Stimulated activated naive CD8-positive, alpha-beta T cell treated with anti-CD3 and anti-CD28 coated beads, Interleukin-15, Interleukin-2, amounts not matched to agents 100 ng/mL and 50 ng/mL, for 24 hours (primary cell): ENCODE measurements around the gene DHFR.
"Not testable (repeated sequence)": the region's sequence is repeated elsewhere in the genome, so short reads cannot be mapped to it uniquely, and the experiment has no call there.

Experiments used
- H3K27ac Mint-ChIP-seq: one replicate; pipeline ENCODE4 v1.8.0; 2021; ENCODE audit warnings: mild to moderate bottlenecking, mixed read lengths
- H3K27me3 Mint-ChIP-seq: one replicate; pipeline ENCODE4 v1.8.0; 2021; ENCODE audit warnings: mixed read lengths
- H3K36me3 Mint-ChIP-seq: one replicate; pipeline ENCODE4 v1.8.0; 2021; ENCODE audit warnings: low read depth, mixed read lengths
- H3K4me1 Mint-ChIP-seq: one replicate; pipeline ENCODE4 v1.8.0; 2021; ENCODE audit warnings: low read depth, mixed read lengths
- H3K4me3 Mint-ChIP-seq: one replicate; pipeline ENCODE4 v1.8.0; 2021; ENCODE audit warnings: mild to moderate bottlenecking, mixed read lengths
- H3K9me3 Mint-ChIP-seq: one replicate; pipeline ENCODE4 v1.8.0; 2021; ENCODE audit warnings: mixed read lengths

The DHFR gene

GRCh38 chr5:80594810-80595209 lies 60.0 kb downstream of the DHFR start:
- H3K9me3 Mint-ChIP-seq = no peaks in the 10 kb centered on the region
- no peaks in the 10 kb centered on the region for H3K4me1 Mint-ChIP-seq
- no peak overlapping the region for H3K4me3 Mint-ChIP-seq
- H3K27me3 Mint-ChIP-seq = peaks cover 8% of the 10 kb centered on the region
- no peaks in the 10 kb centered on the region for H3K36me3 Mint-ChIP-seq
- H3K27ac Mint-ChIP-seq = no peak overlapping the region

- Mint-ChIP-seq H3K4me1 (no peaks in the 10 kb centered on the region), H3K4me3 (no peak overlapping the region), H3K27ac (no peak overlapping the region), H3K36me3 (no peaks in the 10 kb centered on the region), H3K27me3 (peaks cover 8% of the 10 kb centered on the region), H3K9me3 (no peaks in the 10 kb centered on the region)
Observed at GRCh38 chr5:80592761-80593160, 62.0 kb downstream of the DHFR start.

- H3K9me3 Mint-ChIP-seq = no peaks in the 10 kb centered on the region
- H3K27ac Mint-ChIP-seq = no peak overlapping the region
- peaks cover 8% of the 10 kb centered on the region for H3K27me3 Mint-ChIP-seq
- H3K4me1 Mint-ChIP-seq = no peaks in the 10 kb centered on the region
- H3K4me3 Mint-ChIP-seq = no peak overlapping the region
- no peaks in the 10 kb centered on the region for H3K36me3 Mint-ChIP-seq
Observed at GRCh38 chr5:80592105-80592504, 62.7 kb downstream of the DHFR start.

- Mint-ChIP-seq H3K36me3 (no peaks in the 10 kb centered on the region), H3K4me1 (no peaks in the 10 kb centered on the region), H3K27ac (no peak overlapping the region), H3K27me3 (peaks cover 8% of the 10 kb centered on the region), H3K9me3 (no peaks in the 10 kb centered on the region), H3K4me3 (no peak overlapping the region)
Observed at GRCh38 chr5:80591352-80591751, 63.4 kb downstream of the DHFR start.

- Mint-ChIP-seq H3K36me3 (no peaks in the 10 kb centered on the region), H3K27me3 (peaks cover 8% of the 10 kb centered on the region), H3K9me3 (no peaks in the 10 kb centered on the region), H3K4me1 (no peaks in the 10 kb centered on the region), H3K4me3 (no peak overlapping the region), H3K27ac (no peak overlapping the region)
Observed at GRCh38 chr5:80590766-80591165, 64.0 kb downstream of the DHFR start.

- peaks cover 12% of the 10 kb centered on the region for H3K27me3 Mint-ChIP-seq
- no peaks in the 10 kb centered on the region for H3K4me1 Mint-ChIP-seq
- no peaks in the 10 kb centered on the region for H3K9me3 Mint-ChIP-seq
- H3K27ac Mint-ChIP-seq = no peak overlapping the region
- no peaks in the 10 kb centered on the region for H3K36me3 Mint-ChIP-seq
- no peak overlapping the region for H3K4me3 Mint-ChIP-seq
Observed at GRCh38 chr5:80588858-80589540, 65.8 kb downstream of the DHFR start.

GRCh38 chr5:80584770-80585169 lies 70.0 kb downstream of the DHFR start:
- no peak overlapping the region for H3K4me3 Mint-ChIP-seq
- no peaks in the 10 kb centered on the region for H3K4me1 Mint-ChIP-seq
- H3K9me3 Mint-ChIP-seq = peaks cover 2% of the 10 kb centered on the region
- H3K36me3 Mint-ChIP-seq = no peaks in the 10 kb centered on the region
- H3K27ac Mint-ChIP-seq = no peak overlapping the region
- peaks cover 12% of the 10 kb centered on the region for H3K27me3 Mint-ChIP-seq

- H3K36me3 Mint-ChIP-seq, H3K4me1 Mint-ChIP-seq, H3K27ac Mint-ChIP-seq, H3K9me3 Mint-ChIP-seq, H3K4me3 Mint-ChIP-seq: not testable (repeated sequence)
- H3K27me3 Mint-ChIP-seq = peaks cover 35% of the 10 kb centered on the region
Observed at GRCh38 chr5:80580291-80580690, 74.5 kb downstream of the DHFR start.

- Mint-ChIP-seq H3K4me3 (no peak overlapping the region), H3K27ac (no peak overlapping the region), H3K27me3 (peaks cover 42% of the 10 kb centered on the region), H3K4me1 (no peaks in the 10 kb centered on the region), H3K9me3 (peaks cover 4% of the 10 kb centered on the region), H3K36me3 (no peaks in the 10 kb centered on the region)
Observed at GRCh38 chr5:80579050-80579449, 75.7 kb downstream of the DHFR start.

- H3K36me3 Mint-ChIP-seq = no peaks in the 10 kb centered on the region
- H3K4me1 Mint-ChIP-seq = no peaks in the 10 kb centered on the region
- H3K27me3 Mint-ChIP-seq = peaks cover 46% of the 10 kb centered on the region
- H3K4me3 Mint-ChIP-seq = no peak overlapping the region
- peaks cover 4% of the 10 kb centered on the region for H3K9me3 Mint-ChIP-seq
- no peak overlapping the region for H3K27ac Mint-ChIP-seq
Observed at GRCh38 chr5:80577707-80578106, 77.1 kb downstream of the DHFR start.

GRCh38 chr5:80576383-80576782 lies 78.4 kb downstream of the DHFR start:
- Mint-ChIP-seq H3K27me3 (peaks cover 55% of the 10 kb centered on the region), H3K9me3 (peaks cover 4% of the 10 kb centered on the region), H3K27ac (no peak overlapping the region), H3K36me3 (no peaks in the 10 kb centered on the region), H3K4me3 (no peak overlapping the region), H3K4me1 (no peaks in the 10 kb centered on the region)
